ENCODE results near the gene SCLY. TPM values are rescaled to one million over a fixed set of nuclear protein-coding genes. Genes with fewer than 3 reads are reported as not detected.

The SCLY gene
- total and polyA plus RNA-seq, 4 donors: 7.8 to 16.1 (median 12.1) TPM

GRCh38 chr2:238145046-238145445, 84.2 kb downstream of the SCLY start:
- Histone ChIP-seq H3K4me3 (no peak overlapping the region), H3K27me3 (ENCODE audit: control insufficient read depth in 3 of 3, insufficient read depth in 3 of 3, low read length in 2 of 3) (no peaks in the 10 kb centered on the region), H3K9ac (ENCODE audit: insufficient read depth in 1 of 2, low read length in 2 of 2) (no peak overlapping the region), H3K4me1 (ENCODE audit: control insufficient read depth in 5 of 5, insufficient read depth in 5 of 5, low read length in 5 of 5) (peaks cover 0 to 17% (median 6%) of the 10 kb centered on the region in 5 donors), H3K36me3 (ENCODE audit: control insufficient read depth in 4 of 4, insufficient read depth in 4 of 4, low read length in 4 of 4) (no peaks in the 10 kb centered on the region), H3K9me3 (ENCODE audit: control insufficient read depth in 4 of 4, insufficient read depth in 3 of 4, low read length in 3 of 4) (no peaks in the 10 kb centered on the region), H3K27ac (ENCODE audit: low read depth in 1 of 2, low read length in 1 of 2) (no peak overlapping the region)
- 90 to 91% methylated on average over 12 of the region's 12 CpGs for WGBS, 2 donors
- ATAC-seq (ENCODE audit: insufficient read depth, low FRiP score): no peak
- no peak for DNase-seq
- TF ChIP-seq, protein P1, sequence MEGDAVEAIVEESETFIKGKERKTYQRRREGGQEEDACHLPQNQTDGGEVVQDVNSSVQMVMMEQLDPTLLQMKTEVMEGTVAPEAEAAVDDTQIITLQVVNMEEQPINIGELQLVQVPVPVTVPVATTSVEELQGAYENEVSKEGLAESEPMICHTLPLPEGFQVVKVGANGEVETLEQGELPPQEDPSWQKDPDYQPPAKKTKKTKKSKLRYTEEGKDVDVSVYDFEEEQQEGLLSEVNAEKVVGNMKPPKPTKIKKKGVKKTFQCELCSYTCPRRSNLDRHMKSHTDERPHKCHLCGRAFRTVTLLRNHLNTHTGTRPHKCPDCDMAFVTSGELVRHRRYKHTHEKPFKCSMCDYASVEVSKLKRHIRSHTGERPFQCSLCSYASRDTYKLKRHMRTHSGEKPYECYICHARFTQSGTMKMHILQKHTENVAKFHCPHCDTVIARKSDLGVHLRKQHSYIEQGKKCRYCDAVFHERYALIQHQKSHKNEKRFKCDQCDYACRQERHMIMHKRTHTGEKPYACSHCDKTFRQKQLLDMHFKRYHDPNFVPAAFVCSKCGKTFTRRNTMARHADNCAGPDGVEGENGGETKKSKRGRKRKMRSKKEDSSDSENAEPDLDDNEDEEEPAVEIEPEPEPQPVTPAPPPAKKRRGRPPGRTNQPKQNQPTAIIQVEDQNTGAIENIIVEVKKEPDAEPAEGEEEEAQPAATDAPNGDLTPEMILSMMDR (IDR thresholded peaks at IDR 0.05; ENCODE audit: control extremely low read depth, extremely low read depth): no peak

- Histone ChIP-seq H3K27me3 (ENCODE audit: control insufficient read depth in 3 of 3, insufficient read depth in 3 of 3, low read length in 2 of 3) (no peaks in the 10 kb centered on the region), H3K9ac (ENCODE audit: insufficient read depth in 1 of 2, low read length in 2 of 2) (no peak overlapping the region), H3K36me3 (ENCODE audit: control insufficient read depth in 4 of 4, insufficient read depth in 4 of 4, low read length in 4 of 4) (no peaks in the 10 kb centered on the region), H3K4me1 (ENCODE audit: control insufficient read depth in 5 of 5, insufficient read depth in 5 of 5, low read length in 5 of 5) (peaks cover 0 to 17% (median 4%) of the 10 kb centered on the region in 5 donors), H3K27ac (ENCODE audit: low read depth in 1 of 2, low read length in 1 of 2) (no peak overlapping the region), H3K9me3 (ENCODE audit: control insufficient read depth in 4 of 4, insufficient read depth in 3 of 4, low read length in 3 of 4) (no peaks in the 10 kb centered on the region), H3K4me3 (no peak overlapping the region)
- ATAC-seq (ENCODE audit: insufficient read depth, low FRiP score) (no peak), DNase-seq (no peak)
- 82 to 86% methylated on average over 12 of the region's 12 CpGs for WGBS, 2 donors
- TF ChIP-seq, protein P1 (IDR thresholded peaks at IDR 0.05; ENCODE audit: control extremely low read depth, extremely low read depth): no peak
These were observed 85.0 kb downstream of the SCLY start for GRCh38 chr2:238145851-238146250.

- H3K36me3 ChIP-seq (ENCODE audit: control insufficient read depth in 4 of 4, insufficient read depth in 4 of 4, low read length in 4 of 4): no peaks in the 10 kb centered on the region
- no peaks in the 10 kb centered on the region for H3K9me3 ChIP-seq (ENCODE audit: control insufficient read depth in 4 of 4, insufficient read depth in 3 of 4, low read length in 3 of 4)
- WGBS, 2 donors: 91% methylated on average over 13 of the region's 13 CpGs
- DNase-seq (no peak), ATAC-seq (ENCODE audit: insufficient read depth, low FRiP score) (no peak)
- TF ChIP-seq, protein P1 (IDR thresholded peaks at IDR 0.05; ENCODE audit: control extremely low read depth, extremely low read depth): no peak
- no peak overlapping the region for H3K4me3 ChIP-seq
- peaks cover 0 to 10% (median under 1%) of the 10 kb centered on the region in 5 donors for H3K4me1 ChIP-seq (ENCODE audit: control insufficient read depth in 5 of 5, insufficient read depth in 5 of 5, low read length in 5 of 5)
- H3K27ac ChIP-seq (ENCODE audit: low read depth in 1 of 2, low read length in 1 of 2): no peak overlapping the region
- no peaks in the 10 kb centered on the region for H3K27me3 ChIP-seq (ENCODE audit: control insufficient read depth in 3 of 3, insufficient read depth in 3 of 3, low read length in 2 of 3)
- H3K9ac ChIP-seq (ENCODE audit: insufficient read depth in 1 of 2, low read length in 2 of 2): no peak overlapping the region
These were observed 86.2 kb downstream of the SCLY start for GRCh38 chr2:238146884-238147544.

DNA sequence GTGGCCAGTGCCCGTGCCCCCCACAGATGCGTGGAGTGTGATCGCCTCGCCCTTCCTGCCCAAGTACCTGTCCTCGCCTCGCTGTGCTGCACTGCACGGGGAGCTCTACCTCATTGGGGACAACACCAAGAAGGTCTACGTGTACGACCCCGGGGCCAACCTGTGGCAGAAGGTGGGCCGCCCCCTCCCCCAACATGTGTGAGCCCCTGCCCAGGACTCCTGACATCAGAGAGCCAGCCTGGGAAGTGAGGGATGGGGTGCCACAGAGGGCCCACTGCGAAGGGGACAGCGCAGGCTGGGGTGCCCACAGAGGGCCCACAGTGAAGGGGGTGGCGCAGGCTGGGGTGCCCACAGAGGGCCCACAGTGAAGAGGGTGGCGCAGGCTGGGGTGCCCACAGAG, 88.2 kb downstream of the SCLY start:
- Histone ChIP-seq H3K36me3 (ENCODE audit: control insufficient read depth in 4 of 4, insufficient read depth in 4 of 4, low read length in 4 of 4) (no peaks in the 10 kb centered on the region), H3K9ac (ENCODE audit: insufficient read depth in 1 of 2, low read length in 2 of 2) (no peak overlapping the region), H3K4me1 (ENCODE audit: control insufficient read depth in 5 of 5, insufficient read depth in 5 of 5, low read length in 5 of 5) (no peaks in the 10 kb centered on the region), H3K27ac (ENCODE audit: low read depth in 1 of 2, low read length in 1 of 2) (no peak overlapping the region), H3K27me3 (ENCODE audit: control insufficient read depth in 3 of 3, insufficient read depth in 3 of 3, low read length in 2 of 3) (no peaks in the 10 kb centered on the region), H3K4me3 (no peak overlapping the region), H3K9me3 (ENCODE audit: control insufficient read depth in 4 of 4, insufficient read depth in 3 of 4, low read length in 3 of 4) (no peaks in the 10 kb centered on the region)
- DNase-seq (no peak), ATAC-seq (ENCODE audit: insufficient read depth, low FRiP score) (no peak)
- TF ChIP-seq, protein P1 (IDR thresholded peaks at IDR 0.05; ENCODE audit: control extremely low read depth, extremely low read depth): no peak
- 94 to 95% methylated on average over 14 to 15 of the region's 15 CpGs for WGBS, 2 donors
